HG03280 (cell line): ENCODE measurements around the gene RNF214.
"Not testable (repeated sequence)": the region's sequence is repeated elsewhere in the genome, so short reads cannot be mapped to it uniquely, and the experiment has no call there.

Source experiments
- ATAC-seq: cut with Tn5 transposase; IDR thresholded peaks from one replicate; pipeline ENCODE4 v1.9.1; 2021; ENCODE audit warnings: mild to moderate bottlenecking, moderate library complexity; ENCODE audit not compliant: unreplicated experiment

The RNF214 gene

DNA sequence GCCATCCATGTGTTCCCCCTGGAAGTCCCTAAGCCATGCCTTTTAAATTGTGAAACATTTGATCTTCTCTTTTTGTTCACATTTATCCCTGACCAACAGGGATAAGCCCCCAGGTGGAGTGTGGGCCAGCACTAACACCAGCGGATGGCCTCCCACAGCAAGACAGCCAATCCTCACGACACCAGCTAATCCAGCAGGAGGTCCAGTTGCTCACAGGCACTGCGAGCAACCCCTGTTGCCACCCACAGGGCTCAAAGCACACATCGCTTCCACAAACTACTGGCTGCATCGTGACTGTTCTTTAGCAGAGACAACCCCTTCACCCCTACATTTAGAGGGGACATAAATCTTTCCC lies 2.6 kb upstream of the RNF214 start:
- ATAC-seq, result no peak

DNA sequence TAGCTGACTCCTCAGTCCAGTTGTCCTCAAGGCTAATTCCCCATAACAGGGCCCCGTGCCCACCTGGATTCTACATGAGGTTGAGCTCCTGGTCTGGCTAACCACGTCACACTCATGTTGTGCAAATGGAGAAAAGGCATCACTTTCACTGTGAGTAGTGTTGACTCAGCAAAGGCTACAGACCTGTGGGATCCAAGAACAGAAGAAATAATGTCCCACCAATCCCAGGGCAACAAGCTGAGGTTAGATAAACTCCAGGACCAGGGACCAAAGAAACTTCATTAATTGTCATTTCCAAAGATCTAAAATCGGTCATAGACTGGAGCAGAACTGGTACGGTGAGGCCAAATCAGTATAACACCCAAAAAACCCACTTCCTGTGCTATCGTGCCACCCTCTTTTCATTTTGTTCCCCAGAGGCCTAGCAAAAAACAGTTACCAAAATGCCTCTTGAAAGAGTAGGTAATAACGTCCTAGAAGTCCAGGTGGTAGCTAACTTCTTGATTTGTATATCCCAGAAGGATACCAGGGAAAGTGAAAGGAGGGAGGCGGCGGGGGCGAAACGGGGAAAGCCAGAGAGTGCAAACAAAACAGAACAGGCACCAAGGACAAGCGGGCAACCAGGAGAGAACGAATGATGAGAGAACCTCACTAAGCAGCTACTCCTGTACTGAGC lies 2.0 kb upstream of the RNF214 start:
- no peak for ATAC-seq

DNA sequence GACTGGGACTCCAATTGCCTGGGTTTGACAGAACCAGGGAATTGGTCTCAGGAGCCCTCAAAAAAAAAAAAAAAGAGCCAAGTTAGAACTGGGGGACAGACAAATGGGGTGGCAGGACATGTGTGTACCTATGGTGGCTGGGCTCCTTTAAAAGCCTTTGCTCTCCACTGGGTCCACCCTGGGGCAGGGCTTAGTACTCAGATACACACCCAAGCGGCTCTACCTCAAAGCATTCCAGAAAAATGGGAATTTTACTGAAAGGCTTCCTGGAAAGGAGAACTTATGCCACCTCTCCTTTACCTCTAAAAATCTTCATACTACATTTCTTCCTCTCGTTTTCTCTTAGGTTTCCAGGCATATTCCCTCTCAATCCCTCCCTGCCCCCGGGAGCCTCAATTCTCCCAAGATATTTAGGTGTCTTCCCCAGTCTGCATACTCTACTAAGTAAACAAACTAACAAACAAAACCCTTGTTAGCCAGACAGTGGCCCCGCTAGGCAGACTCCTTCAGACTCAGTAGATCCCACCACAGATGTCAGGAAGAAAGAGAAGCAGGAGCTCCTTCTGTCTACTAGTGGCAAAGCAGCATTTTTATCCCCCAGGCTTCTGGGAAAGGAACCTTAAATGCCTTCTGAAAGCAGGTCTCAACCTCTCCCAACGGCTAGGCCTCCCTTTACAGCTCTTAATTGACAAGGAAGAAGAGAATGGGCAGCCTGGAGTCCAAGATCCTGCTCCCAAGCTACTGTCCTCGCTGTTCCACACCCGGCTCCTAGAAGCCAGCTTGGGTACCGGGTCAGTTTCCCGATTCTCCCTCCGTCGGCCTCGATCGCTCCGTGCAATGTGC lies 1.3 kb upstream of the RNF214 start:
- no peak for ATAC-seq

DNA sequence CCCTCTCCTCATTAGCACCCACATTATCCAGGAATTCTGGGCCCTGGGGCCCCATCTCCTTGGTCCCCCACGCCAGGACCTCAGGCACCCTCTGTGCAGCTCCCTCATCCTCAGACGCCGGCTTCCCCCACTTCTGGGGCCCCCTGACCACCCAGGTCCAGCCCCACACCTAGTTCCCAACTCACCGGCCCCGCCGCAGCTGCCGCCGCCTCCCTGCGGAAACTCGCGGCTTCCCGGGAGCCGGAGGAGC lies 704 bp upstream of the RNF214 start, which contains the start of gene PCSK7:
Gene PCSK7 (minus strand): TSS at position 232 of the 250 bp plus-strand sequence. CDS start 2,229 bp downstream, outside the sequence.
- ATAC-seq, result no peak

DNA sequence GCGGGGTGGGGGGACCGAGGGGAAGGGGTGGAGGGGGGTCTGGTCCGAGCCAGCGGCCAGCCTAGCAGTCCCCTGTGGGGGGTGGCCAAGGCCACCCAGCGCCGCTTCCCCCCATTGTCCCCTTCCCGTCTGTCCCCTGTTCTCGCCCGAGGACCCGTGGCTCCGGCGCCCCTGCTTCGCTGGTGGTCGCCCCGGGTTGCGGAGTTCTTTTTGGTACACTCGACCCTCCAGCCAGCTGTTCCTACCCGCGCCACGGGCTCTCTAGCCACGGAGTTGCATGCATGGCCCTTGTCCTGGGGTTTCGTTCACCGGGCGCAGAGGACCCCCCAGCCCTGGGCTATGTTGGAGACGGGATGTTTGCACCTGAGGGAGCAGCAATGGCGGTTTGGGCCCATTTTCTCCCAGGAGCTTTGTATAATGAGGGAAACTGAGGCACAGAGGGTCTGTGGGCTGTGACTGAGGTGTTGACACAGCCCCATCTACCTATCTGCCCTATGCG lies 489 bp downstream of the RNF214 start:
- ATAC-seq, result no peak

DNA sequence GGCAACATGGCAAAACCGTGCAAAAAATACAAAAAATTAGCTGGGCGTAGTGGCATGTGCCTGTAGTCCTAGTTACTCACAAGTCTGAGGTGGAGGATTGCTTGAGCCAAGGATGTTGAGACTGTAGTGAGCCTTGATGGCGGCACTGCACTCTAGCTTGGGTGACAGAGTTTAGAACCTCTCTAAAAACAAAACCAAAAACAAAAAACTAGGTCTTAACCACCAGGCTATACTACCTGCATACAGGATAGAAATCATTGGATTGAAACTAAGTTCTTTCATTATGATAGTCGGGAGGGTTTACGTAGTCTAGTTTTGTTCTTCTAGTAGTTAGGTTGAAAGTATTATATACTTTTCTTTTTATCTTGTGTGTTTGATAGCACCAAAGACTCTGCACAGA lies 5.8 kb downstream of the RNF214 start:
- no peak for ATAC-seq

DNA sequence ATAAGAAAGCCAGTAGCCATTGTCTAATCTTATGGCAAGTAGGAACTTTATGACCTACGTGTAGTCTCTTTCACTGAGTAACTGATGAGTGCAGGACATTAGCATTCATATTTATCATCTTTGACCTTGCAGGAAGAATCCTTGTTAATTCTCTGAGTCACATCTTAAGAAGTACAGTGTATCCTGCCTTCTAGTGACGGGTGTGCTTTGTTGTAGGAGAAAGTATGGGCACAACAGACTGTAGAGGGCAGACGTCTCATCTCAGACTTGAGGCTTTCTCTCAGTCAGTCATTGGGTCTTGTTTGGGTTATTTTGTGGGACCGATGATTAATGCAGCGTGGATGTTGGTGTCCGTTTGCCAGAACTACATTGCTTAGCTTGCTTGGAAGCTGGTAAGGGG lies 6.8 kb downstream of the RNF214 start:
- no peak for ATAC-seq

DNA sequence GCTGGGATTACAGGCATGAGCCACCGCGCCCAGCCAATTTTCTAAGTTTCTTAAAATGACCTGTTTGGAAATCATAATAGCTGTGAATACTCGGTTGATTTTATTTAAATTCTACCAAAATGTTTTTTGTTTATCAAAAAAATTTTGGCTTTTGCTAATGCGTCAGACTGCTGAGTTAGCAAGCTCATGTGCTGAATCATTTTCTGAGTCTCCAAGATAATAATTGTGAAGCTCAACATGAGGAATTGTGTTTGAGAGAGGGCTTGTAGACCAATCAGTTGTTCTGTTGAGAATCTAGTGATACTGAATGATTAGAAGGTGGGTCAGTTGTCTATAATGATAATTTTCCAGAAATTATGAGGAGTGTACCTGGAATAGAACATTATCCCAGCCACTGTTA lies 15.9 kb downstream of the RNF214 start:
- ATAC-seq, result no peak

DNA sequence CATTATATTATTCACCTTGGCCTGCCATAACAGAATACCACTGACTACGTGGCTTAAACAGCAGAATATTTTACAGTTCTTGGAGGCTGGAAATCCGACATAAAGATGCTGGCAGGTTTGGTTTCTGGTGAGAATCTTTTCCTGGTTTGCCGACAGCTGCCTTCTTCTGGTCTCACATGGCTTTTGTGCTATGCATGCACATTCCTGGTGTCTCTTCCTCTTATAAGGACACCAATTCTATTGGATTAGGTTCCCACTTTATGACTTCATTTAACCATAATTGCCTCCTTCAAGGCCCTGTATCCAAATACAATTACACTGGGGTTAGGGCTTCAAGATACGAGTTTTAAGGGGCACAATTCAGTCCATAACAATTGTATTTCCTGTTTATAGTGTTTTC lies 17.1 kb downstream of the RNF214 start:
- ATAC-seq, result no peak

DNA sequence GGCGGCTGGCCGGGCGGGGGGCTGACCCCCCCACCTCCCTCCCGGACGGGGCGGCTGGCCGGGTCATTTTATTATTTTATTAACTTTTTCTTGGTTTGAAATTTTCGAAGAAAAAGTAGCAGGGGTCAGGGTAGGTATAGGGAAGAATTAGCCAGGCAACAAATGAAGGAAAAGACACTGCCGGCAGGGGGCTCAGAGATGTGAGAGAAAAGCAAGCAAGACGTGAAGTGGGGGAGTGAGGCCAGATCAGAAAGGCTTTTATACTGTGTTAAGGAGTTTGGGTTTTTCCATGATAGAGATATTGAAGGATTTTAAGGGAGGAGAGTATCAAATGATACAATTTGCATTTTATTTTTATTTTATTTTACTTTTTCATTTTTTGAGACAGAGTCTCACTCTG lies 19.0 kb downstream of the RNF214 start:
- no peak for ATAC-seq

DNA sequence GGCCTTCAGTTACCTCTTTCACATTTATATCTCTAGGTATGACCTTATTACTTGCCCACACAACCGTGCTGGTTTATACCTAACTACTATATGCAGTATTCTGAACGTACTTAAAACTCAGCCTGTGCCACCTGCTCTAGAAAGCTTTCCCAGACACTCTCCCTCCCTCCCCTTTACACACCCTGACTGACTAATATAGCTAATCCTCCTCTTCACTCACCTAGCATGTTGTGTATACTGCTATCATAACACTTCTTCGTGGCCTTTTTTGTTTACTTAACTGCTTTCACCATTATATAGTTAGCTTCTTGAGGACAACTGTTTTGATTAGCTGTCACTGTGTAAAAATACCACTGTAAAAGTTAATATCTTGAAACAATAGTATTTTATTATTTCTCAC lies 23.5 kb downstream of the RNF214 start:
- no peak for ATAC-seq

DNA sequence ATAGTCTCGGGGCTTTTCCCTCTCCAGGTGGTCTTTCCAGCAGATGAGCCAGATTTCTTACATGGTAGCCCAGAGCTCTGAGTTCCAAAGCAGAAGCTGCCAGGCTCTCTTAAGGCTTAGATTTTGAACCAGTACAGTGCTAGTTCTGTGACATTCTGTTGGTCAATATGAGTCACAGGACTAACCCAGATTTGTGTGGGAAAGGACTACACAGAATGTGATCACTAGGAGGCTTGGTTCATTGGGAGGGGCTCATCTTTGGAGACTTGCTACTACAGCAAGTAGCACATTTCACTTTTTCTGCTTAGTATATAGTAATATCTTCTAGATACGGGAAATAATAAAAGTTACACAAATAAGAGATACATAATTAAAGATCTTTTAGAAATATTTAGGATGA lies 24.1 kb downstream of the RNF214 start:
- ATAC-seq, result no peak

DNA sequence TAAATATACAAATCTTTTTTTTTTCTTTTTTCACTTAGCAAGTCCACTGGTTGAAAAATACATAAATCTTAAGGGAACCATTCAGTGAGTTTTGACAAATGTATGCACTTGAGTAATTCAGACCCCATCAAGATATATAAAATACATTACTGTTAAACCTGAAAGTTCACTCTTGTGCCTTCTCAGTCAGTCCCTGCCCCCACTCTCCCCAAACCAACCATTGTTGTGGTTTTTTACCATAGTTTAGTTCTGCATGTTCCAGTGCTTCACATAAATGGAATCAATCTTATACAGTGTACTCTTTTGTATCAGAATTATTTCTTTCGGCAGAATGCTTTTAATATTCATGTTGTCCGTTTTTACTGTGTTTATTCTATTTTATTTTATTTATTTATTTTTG lies 26.1 kb downstream of the RNF214 start:
- no peak for ATAC-seq

DNA sequence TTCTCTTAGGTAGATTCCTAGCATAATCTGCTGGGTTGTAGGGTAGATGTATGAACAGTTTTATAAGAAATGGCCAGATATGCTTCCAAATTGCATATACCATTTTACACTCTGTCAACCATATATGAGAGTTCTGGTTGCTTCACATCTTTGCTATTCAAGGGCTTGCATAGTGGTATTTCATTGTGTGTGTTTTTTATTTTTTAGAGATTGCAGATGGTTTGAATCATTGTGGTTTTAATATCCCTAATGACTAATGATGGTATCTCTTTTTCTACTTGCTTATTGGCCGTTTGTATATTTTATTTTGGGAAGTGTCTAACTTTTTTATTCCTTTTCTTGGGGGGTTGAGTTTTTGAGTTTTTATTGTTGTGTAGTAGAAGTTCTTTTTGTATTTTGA lies 26.9 kb downstream of the RNF214 start:
- ATAC-seq, result no peak

DNA sequence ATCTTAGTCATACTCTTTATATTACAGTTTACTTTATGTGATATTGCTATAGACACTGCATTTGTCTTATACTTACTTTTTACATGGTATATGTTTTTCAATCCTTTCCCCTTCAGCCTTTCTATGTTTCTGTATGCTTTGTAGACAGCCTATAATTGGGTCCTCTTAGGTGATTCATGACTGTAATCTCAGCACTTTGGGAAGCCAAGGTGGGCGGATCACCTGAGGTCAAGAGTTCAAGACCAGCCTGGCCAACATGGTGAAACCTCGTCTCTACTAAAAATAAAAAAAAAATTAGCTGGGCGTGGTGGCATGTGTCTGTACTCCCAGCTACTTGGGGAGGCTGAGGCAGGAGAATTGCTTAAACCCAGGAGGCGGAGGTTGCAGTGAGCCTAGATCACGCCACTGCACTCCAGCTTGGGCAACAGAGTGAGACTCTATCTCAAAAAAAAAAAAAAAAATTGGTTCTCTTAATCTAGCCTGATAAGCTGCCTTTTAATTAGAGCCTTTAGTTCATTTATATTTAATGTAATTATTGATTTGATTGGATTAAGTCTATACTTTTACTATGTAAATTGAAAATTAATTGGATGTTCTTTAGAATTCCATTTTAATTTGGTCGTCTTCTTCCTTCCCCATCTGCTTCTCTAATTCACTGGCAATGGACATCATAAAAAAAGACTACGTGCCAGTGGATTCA lies 32.3 kb downstream of the RNF214 start:
- ATAC-seq, result not testable (repeated sequence)

DNA sequence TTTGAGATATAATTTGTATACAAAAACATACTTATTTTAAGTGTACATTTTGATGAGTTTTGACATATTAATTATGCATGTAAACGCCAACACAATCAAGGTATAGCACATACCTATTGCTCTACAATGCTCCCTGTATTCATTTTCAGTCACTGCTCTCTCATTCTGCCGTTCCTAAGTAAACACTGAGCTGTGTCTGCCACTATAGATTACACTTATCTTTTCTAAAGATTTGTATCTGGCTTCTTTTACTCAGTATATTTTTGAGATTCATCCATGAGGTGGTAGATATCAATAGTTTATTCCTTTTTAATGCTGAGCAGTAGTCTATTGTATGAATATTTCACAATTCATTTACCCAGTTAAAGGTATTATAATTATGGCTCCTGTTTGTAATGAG lies 33.3 kb downstream of the RNF214 start:
- no peak for ATAC-seq

DNA sequence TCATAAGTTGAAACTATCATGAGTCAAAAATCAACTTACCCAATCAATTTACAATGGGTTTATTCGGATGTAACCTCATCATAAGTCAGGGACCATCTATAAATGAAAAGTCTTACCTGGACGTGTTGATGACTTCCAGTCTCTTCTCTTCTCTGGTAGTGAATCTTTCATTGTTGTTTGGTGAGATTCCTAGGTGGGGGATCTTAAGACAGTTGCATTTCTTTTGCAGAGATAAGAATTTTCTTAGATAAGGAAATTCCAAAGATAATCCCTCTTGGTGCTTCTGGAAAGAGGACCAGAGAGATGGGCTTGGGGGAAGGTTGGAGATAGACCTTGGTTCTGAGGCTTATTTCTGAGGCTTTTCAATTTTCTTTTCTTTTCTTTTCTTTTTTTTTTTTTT lies 37.4 kb downstream of the RNF214 start:
- no peak for ATAC-seq

DNA sequence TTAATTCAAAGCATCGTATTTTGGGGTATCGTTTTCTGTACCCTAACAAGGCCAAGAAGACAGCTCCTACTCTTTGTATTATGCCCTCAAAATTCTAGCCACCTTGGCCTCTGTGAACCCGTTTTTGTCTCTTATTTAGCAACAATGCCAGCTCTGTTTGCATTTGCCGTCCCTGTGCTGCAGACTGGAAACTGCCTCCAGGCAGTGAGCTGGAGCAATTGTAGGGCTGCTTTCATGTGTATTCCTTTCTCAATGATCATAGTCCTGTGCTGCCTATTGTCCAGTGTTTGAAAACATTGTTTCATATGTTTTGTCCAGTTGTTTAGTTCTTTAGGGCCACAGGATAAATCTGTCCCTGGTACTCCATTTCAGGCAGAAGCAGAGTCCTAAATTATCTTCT lies 38.7 kb downstream of the RNF214 start:
- no peak for ATAC-seq

DNA sequence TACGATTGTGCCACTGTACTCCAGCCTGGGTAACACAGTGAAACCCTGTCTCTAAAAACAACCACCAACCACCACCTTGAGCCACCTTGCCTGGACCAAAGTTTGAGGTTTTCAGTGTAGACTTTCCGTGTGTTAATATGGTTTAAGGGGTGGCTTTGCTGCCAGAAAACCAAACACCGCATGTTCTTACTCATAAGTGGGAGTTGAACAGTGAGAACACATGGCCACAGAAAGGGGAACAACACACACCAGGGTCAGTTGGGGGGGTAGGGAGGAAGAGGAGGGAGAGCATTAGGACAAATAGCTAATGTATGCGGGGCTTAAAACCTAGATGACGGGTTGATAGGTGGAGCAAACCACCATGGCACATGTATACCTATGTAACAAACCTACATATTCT lies 39.7 kb downstream of the RNF214 start:
- ATAC-seq, result not testable (repeated sequence)

DNA sequence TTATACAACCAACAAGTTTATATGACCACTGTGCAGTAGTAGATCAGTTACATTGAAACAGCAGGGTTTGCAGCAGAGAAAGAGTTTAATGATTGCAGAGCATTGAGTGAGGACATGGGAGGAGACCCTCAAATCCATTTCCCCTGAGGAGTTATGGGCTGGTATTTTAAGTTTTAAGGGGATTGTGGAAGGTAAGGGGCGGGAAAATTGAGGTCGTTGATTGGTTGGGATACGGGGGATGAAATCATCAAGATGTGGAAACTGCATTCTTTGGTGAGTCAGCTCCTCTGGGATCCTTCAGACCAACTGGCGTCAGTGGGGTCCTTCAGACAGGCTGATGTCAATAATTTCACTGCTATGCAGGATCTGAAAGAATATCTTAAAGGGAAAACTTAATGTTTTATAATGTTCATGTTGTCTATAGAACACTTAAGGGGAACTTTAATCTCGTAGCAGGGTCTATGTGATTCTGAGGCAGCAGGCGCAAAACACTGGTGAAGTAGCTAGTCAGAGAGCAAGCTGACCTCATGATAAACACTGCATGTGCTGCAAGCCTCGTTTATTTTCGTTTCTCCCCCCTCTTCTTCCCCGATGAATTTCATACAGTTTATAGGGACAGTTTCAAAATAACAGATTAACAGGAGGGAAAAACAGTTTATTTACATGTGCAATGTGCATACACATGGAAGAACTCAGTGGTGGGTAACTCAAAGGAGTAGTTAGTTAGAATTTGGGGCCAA lies 41.2 kb downstream of the RNF214 start:
- no peak for ATAC-seq

DNA sequence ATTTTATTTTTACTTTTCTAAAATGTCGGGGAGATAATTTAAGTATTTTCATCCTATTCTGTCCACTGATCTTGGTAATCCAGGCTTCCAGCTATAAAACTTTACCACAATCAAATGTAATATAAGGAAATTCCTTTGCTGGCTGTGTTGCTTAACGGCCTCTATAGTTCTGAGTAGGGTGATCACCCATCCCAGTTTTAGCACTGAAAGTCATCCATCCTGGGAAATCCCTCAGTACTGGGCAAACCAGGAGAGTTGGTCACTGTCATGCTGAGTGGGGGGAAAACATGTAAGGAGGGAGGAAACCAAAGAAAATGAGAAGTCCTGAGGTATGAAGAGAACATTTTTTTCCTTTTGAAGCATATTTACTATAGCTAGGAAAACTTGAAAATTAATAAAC lies 45.9 kb downstream of the RNF214 start:
- no peak for ATAC-seq
